ENCODE results near the gene B4GALT6.

B4GALT6 gene

DNA sequence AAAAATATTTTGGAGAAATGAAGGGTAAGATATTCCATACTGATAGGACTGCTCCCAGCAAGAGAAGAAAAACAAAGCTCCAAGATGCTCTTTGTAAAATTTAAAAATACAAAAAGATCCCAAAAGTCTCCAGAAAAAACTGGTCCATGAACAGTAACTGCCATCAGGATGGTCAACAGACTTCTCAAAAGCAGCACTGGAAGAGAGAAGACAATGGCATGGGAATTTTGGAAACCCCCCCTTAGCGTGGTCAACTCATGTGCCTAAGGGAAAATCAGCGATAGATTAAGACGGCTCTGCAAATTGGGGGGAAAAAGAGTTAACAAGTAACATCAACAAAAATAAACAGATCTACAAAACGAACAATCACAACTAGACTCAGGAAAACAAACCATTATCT is 23.6 kb downstream of the B4GALT6 start:
- FAIRE-seq (no peak), DNase-seq (ENCODE audit: low spot score) (no peak)

DNA sequence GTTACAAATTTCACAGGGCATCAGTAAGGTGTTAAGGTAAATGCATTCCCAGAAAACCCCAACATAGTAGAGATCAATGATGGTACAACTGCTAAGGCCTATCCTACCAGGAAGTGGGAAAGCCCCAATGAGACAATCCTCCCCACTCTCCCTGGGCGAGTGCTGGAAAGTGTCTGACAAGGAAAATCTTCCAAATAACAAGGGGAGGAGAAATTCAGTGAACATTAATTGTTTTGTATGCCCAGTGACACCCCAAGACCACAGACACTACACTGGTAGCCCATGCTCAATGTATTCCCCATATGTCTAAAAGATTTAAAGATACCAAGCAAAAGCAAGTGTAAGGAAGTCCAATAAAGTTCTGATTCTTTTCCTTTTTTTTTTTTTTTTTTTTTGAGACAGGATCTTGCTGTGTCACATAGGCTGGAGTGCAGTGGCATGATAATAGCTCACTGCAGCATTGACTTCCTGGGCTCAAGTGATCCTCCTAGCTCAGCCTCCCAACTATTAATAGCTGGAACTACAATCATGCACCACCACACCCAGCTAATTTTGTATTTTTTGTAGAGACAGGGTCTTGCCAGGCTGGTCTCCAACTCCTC is 24.7 kb downstream of the B4GALT6 start:
- no peak for FAIRE-seq
- no peak for DNase-seq (ENCODE audit: low spot score)

- DNase-seq (ENCODE audit: low spot score): no peak
- FAIRE-seq: no peak
These were observed 25.5 kb downstream of the B4GALT6 start for GRCh38 chr18:31658670-31659575.

DNA sequence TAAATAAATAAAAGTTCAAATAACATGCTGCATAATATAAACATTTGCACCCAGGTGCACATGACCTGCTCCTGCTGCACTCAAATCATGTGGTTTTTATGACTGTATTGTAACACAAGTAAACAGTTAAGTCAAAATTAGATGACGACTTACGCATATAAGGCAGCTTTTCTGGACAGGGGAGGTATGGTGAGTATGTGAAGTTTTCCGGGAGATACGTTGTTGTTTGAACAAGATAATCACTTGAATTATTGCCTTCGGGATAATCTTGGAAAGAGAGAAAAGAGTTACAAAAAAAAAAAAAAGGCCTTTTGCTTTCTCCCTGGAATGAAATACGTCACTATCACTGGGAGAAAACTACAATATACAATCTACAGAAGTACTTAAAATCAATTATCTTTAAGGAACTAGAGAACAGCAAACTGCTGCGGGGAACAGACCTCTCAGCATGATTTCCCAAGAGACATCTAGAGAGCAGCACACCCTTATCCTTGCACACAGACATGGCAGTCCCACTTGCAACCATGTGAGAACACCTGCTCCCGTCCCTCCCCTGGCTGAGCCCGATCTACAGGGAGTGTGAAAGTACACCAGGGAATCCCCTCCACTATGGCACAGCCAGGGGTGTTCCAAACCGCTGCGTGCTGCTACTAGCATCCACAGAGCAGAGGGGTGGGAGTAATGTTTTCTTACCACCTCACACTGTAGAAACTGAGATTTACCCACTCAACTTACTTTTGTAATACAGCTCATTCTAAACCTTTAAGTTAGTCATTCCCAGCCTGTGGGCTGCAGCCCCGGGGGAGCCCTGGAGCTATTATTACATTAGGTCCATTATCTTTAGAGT is 26.3 kb downstream of the B4GALT6 start:
- FAIRE-seq (no peak), DNase-seq (ENCODE audit: low spot score) (no peak)

DNA sequence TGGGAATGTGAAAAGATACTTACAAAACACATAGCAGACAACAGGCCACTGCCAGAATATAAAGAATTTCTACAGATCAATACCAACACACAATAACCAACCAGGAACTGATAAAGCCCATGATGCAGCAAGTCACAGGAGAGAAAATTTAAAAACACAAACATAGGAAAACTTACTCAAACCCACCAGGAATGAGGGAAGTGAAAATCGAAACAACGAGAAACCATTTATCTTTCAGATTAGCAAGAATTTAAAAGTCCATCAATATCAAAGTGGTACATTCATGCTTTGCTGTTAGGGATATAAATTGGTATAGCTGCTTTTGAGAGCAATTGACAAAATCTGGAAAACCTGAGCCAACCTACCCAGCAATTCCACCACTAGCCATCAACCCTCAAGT is 27.6 kb downstream of the B4GALT6 start:
- DNase-seq (ENCODE audit: low spot score) (no peak), FAIRE-seq (no peak)

DNA sequence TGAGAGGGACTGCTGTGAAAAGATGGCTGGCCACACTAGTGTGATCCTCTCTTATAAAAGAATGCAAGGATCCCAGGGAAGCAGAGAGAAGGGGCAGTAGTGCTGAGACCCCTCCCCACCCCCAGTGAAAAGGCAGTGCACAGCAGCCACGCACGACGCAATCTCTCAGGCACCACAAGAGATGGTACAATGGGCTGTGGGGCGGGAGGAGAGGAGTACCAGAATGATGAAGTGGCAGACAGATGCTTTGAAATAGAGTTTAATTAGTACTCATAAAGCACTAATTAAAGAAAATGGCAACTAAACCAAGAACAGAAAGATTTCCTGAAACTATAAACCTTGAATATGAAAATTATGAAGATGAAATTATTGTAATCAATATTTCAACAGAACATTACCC is 29.0 kb downstream of the B4GALT6 start:
- FAIRE-seq: no peak
- no peak for DNase-seq (ENCODE audit: low spot score)

DNA sequence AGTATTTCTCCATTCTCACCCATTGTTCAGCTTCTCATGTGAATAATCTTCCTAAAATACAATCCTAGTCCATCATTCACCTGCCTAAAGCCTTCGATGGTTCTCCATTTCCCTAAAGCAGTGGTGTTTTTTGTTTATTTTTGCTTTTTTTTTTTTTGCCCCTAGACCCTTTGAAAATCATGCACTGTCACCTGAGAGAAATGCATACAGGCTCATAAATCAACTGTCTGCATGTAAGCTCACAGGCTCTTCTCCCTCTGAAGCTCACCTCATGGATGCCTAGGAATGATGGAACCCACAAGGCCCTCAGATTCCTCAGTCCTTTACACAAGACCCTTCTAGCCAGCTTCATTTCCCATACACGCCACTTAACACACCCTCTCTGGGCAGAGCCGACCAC is 31.5 kb downstream of the B4GALT6 start:
- DNase-seq (ENCODE audit: low spot score) (no peak), FAIRE-seq (no peak)

GRCh38 chr18:31652357-31652756 is 32.0 kb downstream of the B4GALT6 start:
- DNase-seq (ENCODE audit: low spot score) (no peak), FAIRE-seq (no peak)

GRCh38 chr18:31651369-31651768 is 33.0 kb downstream of the B4GALT6 start:
- no peak for FAIRE-seq

DNA sequence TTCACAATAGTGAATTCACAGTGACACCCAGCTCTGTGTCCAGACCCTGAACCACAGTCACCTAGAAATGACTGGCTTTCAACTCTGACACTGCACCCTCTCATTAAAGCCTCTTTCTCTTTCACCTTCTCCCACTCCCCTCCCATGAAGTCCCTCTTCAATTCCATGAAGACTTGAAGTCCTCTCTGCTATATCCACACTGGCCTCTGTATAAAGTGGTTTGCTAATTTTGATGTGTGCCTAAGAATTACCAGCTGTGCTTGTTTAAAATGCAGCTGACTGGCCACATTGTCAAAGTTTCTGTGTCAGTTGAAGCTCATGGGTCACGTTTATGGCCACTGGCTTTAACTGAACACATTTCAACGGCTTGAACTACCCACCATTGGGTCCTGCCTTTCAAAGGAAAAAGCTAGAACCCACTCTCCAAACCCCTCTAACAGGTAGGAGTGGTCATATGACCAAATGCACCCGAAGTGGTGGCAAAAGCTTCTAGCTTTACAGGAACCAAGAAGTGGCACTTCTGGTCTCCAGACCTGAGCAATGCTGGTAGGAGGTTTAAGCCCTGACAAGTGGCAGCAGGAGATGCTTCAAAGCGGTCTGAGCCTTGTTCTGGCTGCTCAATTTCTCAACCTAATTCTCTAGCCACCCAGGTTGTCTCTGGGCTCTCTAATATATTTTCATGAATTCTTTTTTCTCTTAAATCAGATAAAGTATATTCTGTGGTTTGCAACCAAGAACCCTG is 34.2 kb downstream of the B4GALT6 start:
- DNase-seq (ENCODE audit: low spot score) (no peak), FAIRE-seq (no peak)

More at GRCh38 chr18:31651369-31651768, 33.0 kb downstream of the B4GALT6 start:
- no peak for DNase-seq (ENCODE audit: low spot score)

- no peak for DNase-seq (ENCODE audit: low spot score)
- FAIRE-seq: no peak
These were observed 34.9 kb downstream of the B4GALT6 start for GRCh38 chr18:31649449-31649848.

- DNase-seq (ENCODE audit: low spot score) (peak; percentile 70), FAIRE-seq (peak; percentile 75)
These were observed 35.4 kb downstream of the B4GALT6 start for GRCh38 chr18:31648966-31649429.

GRCh38 chr18:31648458-31648857 is 35.9 kb downstream of the B4GALT6 start:
- no peak for DNase-seq (ENCODE audit: low spot score)
- FAIRE-seq: no peak

DNA sequence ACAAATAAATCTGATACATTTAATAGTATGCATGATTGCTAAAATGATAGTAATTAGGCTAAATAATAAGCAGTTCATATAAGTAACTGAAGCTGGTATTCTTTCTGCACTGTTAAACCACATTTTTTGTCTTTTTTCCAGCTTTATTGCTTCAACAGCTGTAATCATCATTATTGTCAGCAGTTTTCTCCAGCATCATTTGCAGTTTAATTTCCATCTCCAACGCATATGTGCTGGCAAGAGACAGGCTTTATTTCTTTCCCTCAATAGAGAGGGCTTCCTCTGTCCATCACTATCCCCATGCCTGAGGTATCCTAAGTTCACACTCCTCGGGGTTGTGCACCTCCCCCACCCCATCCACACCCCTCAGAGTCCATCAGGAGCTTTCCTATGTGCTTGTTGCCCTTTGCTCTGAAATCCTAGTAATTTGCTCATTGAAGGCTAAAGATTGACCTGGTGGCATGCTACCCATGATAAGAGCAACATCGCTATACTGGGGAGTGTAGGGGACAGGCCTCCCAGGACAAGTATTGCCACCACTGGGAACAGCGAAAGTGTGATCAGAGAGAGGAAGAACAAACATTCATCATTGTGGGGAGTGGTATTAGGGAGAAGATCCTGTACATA is 37.1 kb downstream of the B4GALT6 start:
- no peak for FAIRE-seq
- DNase-seq (ENCODE audit: low spot score): no peak

GRCh38 chr18:31646332-31647126 is 37.9 kb downstream of the B4GALT6 start:
- DNase-seq (ENCODE audit: low spot score): no peak
- no peak for FAIRE-seq

- DNase-seq (ENCODE audit: low spot score): no peak
- no peak for FAIRE-seq
These were observed 39.0 kb downstream of the B4GALT6 start for GRCh38 chr18:31645411-31645810.

DNA sequence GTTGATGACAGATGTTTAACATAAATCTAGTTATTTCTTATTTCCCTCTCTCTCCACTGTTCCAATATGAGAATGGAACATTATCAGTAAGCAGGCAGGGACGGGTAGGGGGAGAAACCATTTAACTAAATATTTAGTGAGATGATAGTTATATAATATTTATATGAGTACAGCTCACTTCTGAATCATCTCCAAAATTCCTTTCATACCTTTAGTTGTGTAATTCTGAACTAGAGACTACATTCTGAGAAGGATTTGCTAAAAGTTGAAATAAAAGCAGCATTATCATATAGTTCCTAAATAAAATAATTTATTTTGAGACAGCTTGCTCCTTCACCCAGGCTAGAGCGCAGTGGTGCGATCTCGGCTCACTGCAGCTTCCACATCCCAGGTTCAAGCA is 41.4 kb downstream of the B4GALT6 start:
- FAIRE-seq (no peak), DNase-seq (ENCODE audit: low spot score) (no peak)

- no peak for DNase-seq (ENCODE audit: low spot score)
- no peak for FAIRE-seq
These were observed 46.9 kb downstream of the B4GALT6 start for GRCh38 chr18:31637445-31637844.

DNA sequence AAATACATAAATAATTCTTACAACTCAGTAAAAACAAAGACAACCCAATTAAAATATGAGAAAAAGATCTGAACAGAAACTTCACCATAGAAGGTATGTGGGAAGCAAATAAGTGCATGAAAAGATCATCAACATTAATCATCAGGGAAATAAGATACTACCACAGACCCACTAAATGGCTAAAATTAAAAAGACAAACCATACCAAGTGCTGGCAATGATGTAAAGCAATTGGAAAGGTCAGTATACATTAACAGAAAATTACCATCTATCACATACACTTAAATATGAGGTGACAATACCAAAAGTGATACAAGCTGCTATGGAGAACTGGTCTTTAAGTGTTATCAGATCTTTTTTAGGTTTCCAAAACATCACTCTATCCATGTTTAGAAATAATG is 48.0 kb downstream of the B4GALT6 start:
- FAIRE-seq (no peak), DNase-seq (ENCODE audit: low spot score) (no peak)

GRCh38 chr18:31634331-31634713 is 50.1 kb downstream of the B4GALT6 start:
- FAIRE-seq: no peak

More at GRCh38 chr18:31634331-31634713, 50.1 kb downstream of the B4GALT6 start:
- DNase-seq (ENCODE audit: low spot score): no peak
